SKM-1 (cell line): ENCODE data around the gene C17orf78.
"Not testable (repeated sequence)": the region's sequence is repeated elsewhere in the genome, so short reads cannot be mapped to it uniquely, and the experiment has no call there.

ENCODE experiments used
- DNase-seq: peaks from one replicate; lab custom pipeline; 2025; ENCODE audit not compliant: unreplicated experiment; lab: John Stamatoyannopoulos, UW

C17orf78 gene

DNA sequence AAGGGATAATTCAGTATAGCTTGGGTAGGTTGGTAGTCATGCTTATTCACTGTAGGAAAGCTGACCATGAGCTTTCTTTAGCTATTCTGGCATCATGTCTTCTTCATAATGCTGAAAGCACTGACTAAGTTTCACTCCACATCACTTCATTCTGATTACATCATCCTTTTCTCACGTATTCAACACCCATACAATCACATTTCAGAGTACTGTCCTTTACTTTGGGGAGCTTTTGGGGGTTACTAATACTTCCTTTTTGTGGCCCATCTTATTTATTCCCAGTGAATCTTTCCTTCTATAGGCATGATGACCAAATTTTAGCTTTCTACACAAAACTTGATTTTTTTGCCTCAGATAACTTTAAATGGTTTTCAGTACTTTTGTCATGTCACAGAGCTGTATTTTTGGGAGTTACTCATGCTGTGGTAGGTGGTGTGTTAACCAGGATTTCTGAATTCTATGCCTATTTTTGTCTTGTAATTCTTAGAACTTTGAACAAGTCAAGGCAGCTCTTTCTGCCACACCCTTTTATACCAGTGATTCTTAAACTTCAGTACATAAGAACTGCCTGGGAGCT, 54.4 kb downstream of the C17orf78 start:
- DNase-seq = no peak

DNA sequence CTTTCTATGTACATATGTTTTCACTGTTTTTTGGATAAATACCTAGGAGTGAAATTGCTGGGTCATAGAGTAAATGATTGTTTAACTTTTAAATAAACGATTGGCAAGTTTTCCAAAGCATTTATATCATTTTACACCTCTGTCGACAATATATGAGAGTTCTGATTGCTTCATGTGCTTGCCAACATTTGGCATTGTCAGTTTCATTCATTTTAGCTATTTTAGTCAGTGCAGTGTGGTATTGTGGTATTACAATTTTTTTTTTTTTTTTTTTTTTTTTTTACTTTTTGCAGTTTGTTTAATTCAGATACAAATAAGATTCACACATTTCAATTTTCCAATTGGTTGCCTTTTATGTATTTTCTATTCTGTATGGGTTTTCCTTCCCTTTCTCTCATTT, 56.9 kb downstream of the C17orf78 start:
- DNase-seq = no peak

DNA sequence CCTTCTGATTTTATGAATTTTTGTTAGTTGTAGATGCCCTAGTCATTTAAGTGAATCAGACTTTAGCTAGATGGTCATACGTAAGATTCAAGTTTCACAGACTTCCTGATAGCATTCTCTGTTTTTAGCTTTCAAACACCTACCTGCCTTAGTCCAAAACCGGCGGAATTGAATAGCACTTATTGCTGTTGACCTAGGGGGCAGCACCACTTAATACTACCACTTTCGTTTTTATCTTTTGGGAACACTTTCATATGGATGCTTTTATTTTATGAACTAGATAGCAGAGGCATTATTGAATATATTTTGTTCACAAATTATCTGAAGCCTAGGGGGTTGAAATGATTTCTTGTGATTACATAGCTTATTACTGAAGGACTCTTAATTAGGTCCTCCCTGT, 62.4 kb downstream of the C17orf78 start:
- no peak for DNase-seq

DNA sequence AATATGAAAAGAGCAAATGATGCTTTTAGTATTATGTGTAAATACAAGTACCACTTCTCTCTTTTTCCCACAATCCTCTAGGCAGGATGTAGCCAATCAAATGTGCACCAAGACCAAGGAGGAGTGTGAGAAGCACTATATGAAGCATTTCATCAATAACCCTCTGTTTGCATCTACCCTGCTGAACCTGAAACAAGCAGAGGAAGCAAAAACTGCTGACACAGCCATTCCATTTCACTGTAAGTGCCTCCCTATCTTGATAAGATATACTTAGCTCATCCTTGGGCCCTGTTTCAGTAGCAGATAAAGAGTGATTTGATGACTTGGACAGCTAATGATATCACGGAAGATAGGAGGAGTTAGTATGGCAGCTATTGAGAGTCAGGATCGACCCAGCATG, 64.6 kb downstream of the C17orf78 start:
- DNase-seq = no peak

GRCh38 chr17:37441369-37442014, 65.7 kb downstream of the C17orf78 start:
- DNase-seq = not testable (repeated sequence)
